Duodenal mucosa (tissue), 2 donors: Measurements from ENCODE around the gene CFAP299.
"Not testable (repeated sequence)": the region's sequence is repeated elsewhere in the genome, so short reads cannot be mapped to it uniquely, and the experiment has no call there.

ENCODE experiments used
- H3K27ac ChIP-seq: one replicate; pipeline ENCODE4 v1.7.0; 2013; ENCODE audit warnings: low read depth, low read length
- H3K27me3 ChIP-seq, 2 donors: one replicate each; pipeline ENCODE4 v1.7.0; 2013; ENCODE audit warnings: low read length in 2 of 2, control low read depth in 1 of 2; ENCODE audit not compliant: insufficient read depth in 2 of 2, control insufficient read depth in 1 of 2
- H3K36me3 ChIP-seq, 2 donors: one replicate each; pipeline ENCODE4 v1.7.0; 2013; ENCODE audit warnings: low read length in 2 of 2, control low read depth in 1 of 2; ENCODE audit not compliant: insufficient read depth in 2 of 2, control insufficient read depth in 1 of 2
- H3K4me1 ChIP-seq, 2 donors: one replicate each; pipeline ENCODE4 v1.7.0; 2013; ENCODE audit warnings: low read length in 2 of 2, control low read depth in 1 of 2; ENCODE audit not compliant: insufficient read depth in 2 of 2, control insufficient read depth in 1 of 2
- H3K4me3 ChIP-seq, 2 donors: one replicate each; pipeline ENCODE4 v1.7.0; 2013; ENCODE audit warnings: low read length in 2 of 2, low read depth in 1 of 2
- H3K9ac ChIP-seq, 2 donors: one replicate each; pipeline ENCODE4 v1.7.0; 2013; ENCODE audit warnings: low read length in 2 of 2, low read depth in 1 of 2
- H3K9me3 ChIP-seq, 2 donors: one replicate each; pipeline ENCODE4 v1.7.0; 2013; ENCODE audit warnings: low read length in 2 of 2, control low read depth in 1 of 2; ENCODE audit not compliant: control insufficient read depth in 1 of 2

The CFAP299 gene

DNA sequence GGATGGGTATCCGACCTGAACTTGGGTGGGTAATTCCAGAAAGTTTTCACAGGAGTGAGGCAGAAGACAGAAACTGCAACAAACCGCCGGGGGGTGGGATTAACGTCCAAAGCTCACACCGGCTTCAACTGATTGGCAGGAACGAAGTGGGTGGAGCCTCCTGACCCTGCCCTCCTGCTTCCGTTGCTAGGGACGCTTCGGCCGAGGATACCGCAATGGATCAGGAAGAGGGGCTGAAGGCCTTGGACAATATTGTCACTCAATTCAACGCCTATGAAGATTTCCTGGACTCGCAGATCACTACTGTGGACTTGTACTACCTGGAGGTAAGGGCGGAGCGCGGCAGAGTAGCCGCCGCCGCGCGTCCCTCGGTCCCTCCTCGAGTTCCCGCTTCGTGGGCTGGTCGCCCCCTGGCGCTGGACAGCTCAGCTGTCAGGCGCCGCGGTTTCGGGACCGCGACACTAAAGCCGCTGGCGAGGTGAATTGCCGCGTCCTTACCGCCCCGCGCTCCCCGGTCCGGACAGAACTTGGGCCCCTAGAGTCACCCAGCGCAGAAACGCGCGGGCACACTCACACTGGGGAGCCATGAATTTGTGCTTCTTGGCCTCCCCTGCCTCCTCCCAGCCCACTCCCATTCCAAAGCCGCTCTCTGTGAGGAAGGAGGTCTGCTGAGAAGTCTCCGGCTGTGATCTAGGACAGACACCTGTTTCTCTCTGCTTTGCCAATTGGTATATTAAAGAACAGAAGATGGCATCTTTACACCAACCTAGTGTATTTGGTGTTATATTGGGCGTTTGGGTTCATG is at the start of gene CFAP299:
CFAP299 (plus strand) TSS at position 177 of the 805 bp plus-strand sequence.
- peak within 1 kb of the TSS in 1 of 2 donors; percentile 9 for H3K9ac ChIP-seq
- no peaks in the 10 kb centered on the region for H3K36me3 ChIP-seq
- peak within 1 kb of the TSS; percentile 87 for H3K4me3 ChIP-seq
- no peaks in the 10 kb centered on the region for H3K9me3 ChIP-seq
- no peak within 1 kb of the TSS for H3K27ac ChIP-seq
- H3K4me1 ChIP-seq = peaks cover 0 to 6% of the 10 kb centered on the region in 2 donors
- peaks cover 0 to 18% of the 10 kb centered on the region in 2 donors for H3K27me3 ChIP-seq

DNA sequence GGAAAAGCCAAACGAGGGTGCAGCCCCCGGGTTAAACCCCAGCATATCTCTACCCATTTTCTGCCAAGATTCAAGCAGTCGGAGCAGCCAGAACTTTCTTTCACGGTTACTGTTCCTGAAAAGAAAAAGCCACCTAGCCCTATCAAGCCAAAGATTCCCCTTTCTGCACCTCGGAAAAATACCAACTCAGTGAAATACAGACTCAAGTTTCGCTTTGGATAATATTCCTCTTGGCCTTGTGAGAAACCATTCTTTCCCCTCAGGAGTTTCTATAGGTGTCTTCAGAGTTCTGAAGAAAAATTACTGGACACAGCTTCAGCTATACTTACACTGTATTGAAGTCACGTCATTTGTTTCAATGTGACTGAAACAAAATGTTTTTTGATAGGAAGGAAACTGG is 49.1 kb upstream of the CFAP299 start:
- no peaks in the 10 kb centered on the region for H3K4me1 ChIP-seq
- no peaks in the 10 kb centered on the region for H3K9me3 ChIP-seq
- H3K27me3 ChIP-seq = no peaks in the 10 kb centered on the region
- no peak overlapping the region for H3K9ac ChIP-seq
- no peak overlapping the region for H3K4me3 ChIP-seq
- no peak overlapping the region for H3K27ac ChIP-seq
- H3K36me3 ChIP-seq = no peaks in the 10 kb centered on the region

DNA sequence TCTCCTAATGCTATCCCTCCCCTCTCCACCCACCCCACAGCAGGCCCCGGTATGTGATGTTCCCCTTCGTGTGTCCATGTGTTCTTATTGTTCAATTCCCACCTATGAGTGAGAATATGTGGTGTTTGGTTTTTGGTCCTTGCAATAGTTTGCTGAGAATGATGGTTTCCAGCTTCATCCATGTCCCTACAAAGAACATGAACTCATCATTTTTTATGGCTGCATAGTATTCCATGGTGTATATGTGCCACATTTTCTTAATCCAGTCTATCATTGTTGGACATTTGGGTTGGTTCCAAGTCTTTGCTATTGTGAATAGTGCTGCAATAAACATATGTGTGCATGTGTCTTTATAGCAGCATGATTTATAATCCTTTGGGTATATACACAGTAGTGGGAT is 44.9 kb upstream of the CFAP299 start:
- H3K9ac ChIP-seq, H3K4me3 ChIP-seq, H3K9me3 ChIP-seq, H3K27me3 ChIP-seq, H3K36me3 ChIP-seq, H3K27ac ChIP-seq, H3K4me1 ChIP-seq: not testable (repeated sequence)

DNA sequence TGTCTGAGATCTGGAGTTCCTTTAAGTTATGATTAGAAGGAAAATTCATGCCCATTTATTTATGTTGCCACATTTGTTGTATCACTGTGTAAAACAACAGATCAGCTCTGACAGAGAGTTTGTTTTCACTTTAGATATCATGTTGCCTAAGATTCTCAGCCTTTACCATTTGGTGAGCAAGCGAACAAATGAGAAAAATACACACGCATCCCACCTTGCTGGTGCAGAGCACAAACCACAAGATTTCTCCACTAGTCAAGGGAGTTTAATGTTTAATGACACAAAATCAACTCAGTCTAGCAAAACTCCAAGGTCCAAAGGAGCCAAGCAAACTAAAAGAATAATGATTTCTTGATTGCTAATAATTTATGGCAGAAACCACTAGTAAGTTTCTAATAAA is 41.3 kb upstream of the CFAP299 start:
- H3K4me1 ChIP-seq = no peaks in the 10 kb centered on the region
- no peaks in the 10 kb centered on the region for H3K36me3 ChIP-seq
- H3K9ac ChIP-seq = no peak overlapping the region
- no peak overlapping the region for H3K27ac ChIP-seq
- H3K27me3 ChIP-seq = no peaks in the 10 kb centered on the region
- no peaks in the 10 kb centered on the region for H3K9me3 ChIP-seq
- no peak overlapping the region for H3K4me3 ChIP-seq

GRCh38 chr4:80295336-80295735 is 40.2 kb upstream of the CFAP299 start:
- Histone ChIP-seq H3K36me3 (no peaks in the 10 kb centered on the region), H3K27ac (no peak overlapping the region), H3K4me3 (no peak overlapping the region), H3K9ac (no peak overlapping the region), H3K9me3 (no peaks in the 10 kb centered on the region), H3K27me3 (no peaks in the 10 kb centered on the region), H3K4me1 (no peaks in the 10 kb centered on the region)

DNA sequence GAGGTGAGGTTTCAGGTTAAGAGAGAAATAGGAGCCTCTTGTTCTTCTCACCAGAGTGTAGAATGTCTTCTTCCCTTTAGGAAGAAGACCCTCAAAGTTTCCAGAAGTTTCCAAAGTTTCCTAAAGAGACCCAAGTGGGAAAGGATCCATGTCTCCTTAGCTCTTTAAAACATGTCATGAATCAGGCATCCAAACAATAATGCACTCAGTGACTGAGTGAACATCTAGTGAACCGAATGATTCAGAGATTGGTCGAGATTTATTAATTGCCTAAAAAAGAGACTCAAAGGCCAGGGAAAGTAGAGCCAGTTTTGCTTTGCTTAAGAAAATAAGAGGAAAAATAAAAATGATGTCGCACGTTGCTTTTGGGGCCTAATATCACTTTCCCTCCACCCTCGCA is 39.7 kb upstream of the CFAP299 start:
- no peak overlapping the region for H3K4me3 ChIP-seq
- no peaks in the 10 kb centered on the region for H3K9me3 ChIP-seq
- no peaks in the 10 kb centered on the region for H3K27me3 ChIP-seq
- H3K36me3 ChIP-seq = no peaks in the 10 kb centered on the region
- no peak overlapping the region for H3K27ac ChIP-seq
- H3K4me1 ChIP-seq = no peaks in the 10 kb centered on the region
- H3K9ac ChIP-seq = no peak overlapping the region

GRCh38 chr4:80301884-80302283 is 33.6 kb upstream of the CFAP299 start:
- Histone ChIP-seq H3K9me3 (no peaks in the 10 kb centered on the region), H3K27ac (no peak overlapping the region), H3K9ac (no peak overlapping the region), H3K4me3 (no peak overlapping the region), H3K27me3 (no peaks in the 10 kb centered on the region), H3K4me1 (no peaks in the 10 kb centered on the region), H3K36me3 (no peaks in the 10 kb centered on the region)

DNA sequence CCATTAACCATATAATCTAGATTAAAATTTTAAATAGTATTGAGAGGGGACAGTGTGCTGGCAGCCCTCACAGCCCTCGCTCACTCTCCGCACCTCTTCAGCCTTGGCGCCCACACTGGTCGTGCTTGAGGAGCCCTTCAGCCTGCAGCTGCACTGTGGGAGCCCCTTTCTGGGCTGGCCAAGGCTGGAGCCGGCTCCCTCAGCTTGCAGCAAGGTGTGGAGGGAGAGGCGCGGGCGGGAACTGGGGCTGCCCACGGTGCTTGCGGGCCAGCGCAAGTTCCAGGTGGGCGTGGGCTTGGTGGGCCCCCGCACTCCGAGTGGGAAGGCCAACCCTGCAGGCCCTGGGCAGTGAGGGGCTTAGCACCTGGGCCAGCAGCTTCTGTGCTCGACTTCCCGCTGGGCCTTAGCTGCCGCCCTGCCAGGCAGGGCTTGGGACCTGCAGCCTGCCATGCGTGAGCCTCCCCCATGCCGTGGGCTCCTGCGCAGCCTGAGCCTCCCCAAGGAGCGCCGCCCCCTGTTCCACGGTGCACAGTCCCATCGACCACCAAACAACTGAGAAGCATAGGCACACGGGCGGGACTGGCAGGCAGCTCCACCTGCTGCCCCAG is 32.8 kb upstream of the CFAP299 start:
- Histone ChIP-seq H3K4me3 (no peak overlapping the region), H3K9me3 (no peaks in the 10 kb centered on the region), H3K9ac (no peak overlapping the region)

GRCh38 chr4:80305466-80305865 is 30.1 kb upstream of the CFAP299 start:
- H3K27me3 ChIP-seq = peaks cover 0 to 3% of the 10 kb centered on the region in 2 donors
- H3K9me3 ChIP-seq = no peaks in the 10 kb centered on the region
- no peak overlapping the region for H3K9ac ChIP-seq
- no peak overlapping the region for H3K27ac ChIP-seq
- H3K36me3 ChIP-seq = no peaks in the 10 kb centered on the region
- H3K4me3 ChIP-seq = no peak overlapping the region
- H3K4me1 ChIP-seq = no peaks in the 10 kb centered on the region

More for the DNA sequence above, 32.8 kb upstream of the CFAP299 start:
- no peaks in the 10 kb centered on the region for H3K36me3 ChIP-seq
- H3K27me3 ChIP-seq = peaks cover 0 to under 1% of the 10 kb centered on the region in 2 donors
- H3K27ac ChIP-seq = no peak overlapping the region
- H3K4me1 ChIP-seq = no peaks in the 10 kb centered on the region

GRCh38 chr4:80306260-80306659 is 29.3 kb upstream of the CFAP299 start:
- H3K27me3 ChIP-seq = peaks cover 0 to 3% of the 10 kb centered on the region in 2 donors
- no peak overlapping the region for H3K27ac ChIP-seq
- H3K9ac ChIP-seq = no peak overlapping the region
- no peaks in the 10 kb centered on the region for H3K9me3 ChIP-seq
- H3K4me3 ChIP-seq = no peak overlapping the region
- H3K4me1 ChIP-seq = no peaks in the 10 kb centered on the region
- no peaks in the 10 kb centered on the region for H3K36me3 ChIP-seq
